Measurements from ENCODE around the gene ATP6V1G1. TPM values are rescaled to one million over a fixed set of nuclear protein-coding genes. Genes with fewer than 3 reads are reported as not detected.
A peak's percentile ranks its signal among the peaks of the same experiment; 100 is the strongest.

Gene ATP6V1G1
- total RNA-seq, 1 experiment from 2014 or later = 119 TPM

GRCh38 chr9:114551750-114552685, 35.6 kb upstream of the ATP6V1G1 start:
- Histone ChIP-seq H2BK15ac (ENCODE audit: low read depth, low read length) (no peak overlapping the region), H3K79me1 (ENCODE audit: insufficient read depth, low read depth, low read length, poor library complexity, severe bottlenecking) (no peaks in the 10 kb centered on the region), H3T11ph (ENCODE audit: low read length) (no peak overlapping the region), H3K9ac (ENCODE audit: extremely low read depth, insufficient read length, low read length) (no peak overlapping the region), H2BK120ac (ENCODE audit: low read depth, low read length, poor library complexity, severe bottlenecking) (no peak overlapping the region), H3K4ac (ENCODE audit: low read depth, low read length) (no peak overlapping the region), H2BK5ac (ENCODE audit: insufficient read length, low read length) (no peak overlapping the region), H3K4me1 (ENCODE audit: insufficient read depth, low read length) (no peaks in the 10 kb centered on the region), H3K79me2 (ENCODE audit: insufficient read depth, low read length) (no peaks in the 10 kb centered on the region), H3K27me3 (ENCODE audit: insufficient read depth, low read length) (no peaks in the 10 kb centered on the region), H4K91ac (ENCODE audit: insufficient read length, low read depth, low read length) (no peak overlapping the region), H3K18ac (ENCODE audit: insufficient read length, low read depth, low read length) (no peak overlapping the region), H3K27ac (ENCODE audit: insufficient read length, low read depth, low read length) (no peak overlapping the region), H3K23me2 (ENCODE audit: insufficient read length, low read depth, low read length, poor library complexity, severe bottlenecking) (no peaks in the 10 kb centered on the region), H3K9me3 (ENCODE audit: control insufficient read depth, low read depth, low read length) (no peaks in the 10 kb centered on the region), H3K4me2 (ENCODE audit: insufficient read depth, insufficient read length, low read length) (no peak overlapping the region), H3K23ac (ENCODE audit: insufficient read length, low read depth, low read length) (no peak overlapping the region), H4K8ac (replicated peaks; ENCODE audit: insufficient read length, low read depth, low read length) (no peak overlapping the region), H2BK20ac (ENCODE audit: low read depth, low read length, poor library complexity, severe bottlenecking) (no peak overlapping the region), H2AK5ac (ENCODE audit: insufficient read length, low read length) (no peak overlapping the region), H3K14ac (ENCODE audit: insufficient read depth, low read length) (no peak overlapping the region), H3K56ac (ENCODE audit: insufficient read length, low read depth, low read length) (no peak overlapping the region), H4K20me1 (ENCODE audit: control insufficient read depth, insufficient read depth, insufficient read length) (no peaks in the 10 kb centered on the region), H2AFZ (ENCODE audit: low read length) (no peak overlapping the region), H4K5ac (ENCODE audit: insufficient read length, low read depth, low read length) (no peak overlapping the region), H2BK12ac (ENCODE audit: insufficient read length, low read depth, low read length) (no peak overlapping the region)
- Mint-ChIP-seq H3K9me3 (peaks cover 5% of the 10 kb centered on the region in 2 experiments), H3K27me3 (ENCODE audit: low read depth) (peaks cover 10% of the 10 kb centered on the region; the same call in 1 of the 2 replicates), H3K4me3 (no peak overlapping the region), H3K27ac (peak overlapping the region in 1 of 3 experiments; percentile 14; a peak in 1 of 7 replicates), H3K36me3 (ENCODE audit: insufficient read depth in 1 of 3, low read depth in 3 of 3) (no peaks in the 10 kb centered on the region), H3K4me1 (peaks cover 0 to 8% of the 10 kb centered on the region in 2 experiments; a peak in 3 of 4 replicates)
- no CpG with 5 or more reads among the region's 6 CpGs for WGBS (ENCODE audit: extremely low coverage, insufficient read length, low lambda C conversion rate)
- no peak for TF ChIP-seq CTCF (conservative IDR thresholded peaks at IDR 0.05)
- DNase-seq = no peak
